DMS153 treated with DMSO at 0.1 percent for 48 hours (cell line): ENCODE measurements around the gene LARGE1.

Experiments
- DNase-seq: peaks from one replicate; lab custom pipeline; 2025; ENCODE audit not compliant: unreplicated experiment; lab: John Stamatoyannopoulos, UW

Gene LARGE1

GRCh38 chr22:33920197-33920540, at the start of gene LARGE1:
Gene LARGE1 (minus strand): TSS chr22:33920476.
- DNase-seq = no peak

DNA sequence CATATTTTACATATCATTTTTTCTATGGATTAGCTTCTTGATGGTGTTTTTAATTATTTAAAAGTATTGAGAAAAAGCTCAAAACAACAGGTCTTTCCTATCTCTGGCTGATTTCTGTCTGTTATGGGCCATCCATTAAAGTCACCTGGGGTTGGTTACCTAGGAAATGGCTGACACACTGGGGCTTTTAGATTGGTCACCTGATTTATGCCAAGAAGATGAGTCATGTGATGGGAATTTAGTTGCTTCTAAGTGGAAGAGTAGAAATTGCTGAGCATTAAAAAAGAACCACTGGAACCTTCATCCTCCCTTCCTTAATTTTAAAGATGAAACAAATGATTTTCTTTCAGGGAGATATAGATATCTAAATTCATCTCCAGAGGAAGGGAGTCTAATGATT, 48.8 kb upstream of the LARGE1 start:
- no peak for DNase-seq

- DNase-seq = no peak
These were observed 43.8 kb upstream of the LARGE1 start for GRCh38 chr22:33964121-33964520.

DNA sequence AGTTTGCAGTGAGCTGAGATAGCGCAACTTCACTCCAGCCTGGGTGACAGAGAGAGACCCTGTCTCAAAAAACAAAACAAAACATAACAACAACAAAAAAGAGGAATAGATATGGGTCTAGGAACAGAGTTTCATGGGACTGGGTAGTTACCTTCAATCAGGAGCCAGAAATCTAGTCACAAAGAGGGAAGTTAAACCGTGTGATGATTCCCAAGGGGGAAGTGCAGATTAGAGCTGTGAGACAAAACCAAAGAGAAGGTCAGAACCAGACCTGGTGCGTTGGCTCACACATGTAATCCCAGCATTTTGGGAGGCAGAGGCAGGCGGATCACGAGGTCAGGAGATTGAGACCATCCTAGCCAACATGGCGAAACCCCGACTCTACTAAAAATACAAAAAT, 42.1 kb upstream of the LARGE1 start:
- no peak for DNase-seq

- no peak for DNase-seq
These were observed 38.5 kb upstream of the LARGE1 start for GRCh38 chr22:33958741-33959140.

DNA sequence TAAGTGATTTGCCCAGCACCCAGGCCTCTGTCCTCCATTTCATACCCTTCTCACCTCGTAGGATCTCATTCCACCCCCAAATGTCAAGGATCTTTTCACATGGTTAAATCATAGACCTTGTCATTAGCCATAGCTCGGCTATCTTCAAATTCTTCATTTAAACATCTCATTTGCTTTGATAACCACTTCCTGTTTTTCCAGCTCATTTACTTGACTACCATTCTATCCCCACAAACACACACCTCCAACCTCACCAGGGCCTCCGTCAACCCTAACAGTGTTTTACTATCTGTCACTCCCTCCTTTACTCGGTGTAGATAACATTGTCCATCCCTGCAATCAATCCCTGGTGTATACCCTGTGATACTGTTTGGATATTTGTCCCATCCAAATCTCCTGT, 36.8 kb upstream of the LARGE1 start:
- no peak for DNase-seq

DNA sequence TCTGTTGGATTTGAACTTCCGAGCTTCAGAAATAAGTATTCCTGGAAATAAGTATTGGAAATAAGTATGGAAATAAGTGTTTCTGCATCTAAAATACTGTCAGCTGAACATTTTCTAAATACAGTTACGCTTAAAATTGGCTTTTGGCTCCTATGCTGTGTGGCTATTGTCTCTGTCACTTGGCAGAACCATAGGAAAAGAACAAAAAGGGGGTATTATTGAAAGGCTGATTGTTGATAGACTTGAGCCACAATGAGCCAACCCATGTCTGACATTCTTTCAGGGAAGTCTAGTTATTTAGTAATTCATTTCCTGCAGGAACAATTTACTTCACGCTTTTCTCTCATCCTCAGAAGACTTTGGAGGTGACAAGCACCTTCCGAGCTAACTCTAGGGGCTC, 32.5 kb upstream of the LARGE1 start:
- DNase-seq = no peak

- DNase-seq = no peak
These were observed 20.5 kb upstream of the LARGE1 start for GRCh38 chr22:33940741-33941140.

GRCh38 chr22:33932997-33933396, 12.7 kb upstream of the LARGE1 start:
- DNase-seq = no peak

DNA sequence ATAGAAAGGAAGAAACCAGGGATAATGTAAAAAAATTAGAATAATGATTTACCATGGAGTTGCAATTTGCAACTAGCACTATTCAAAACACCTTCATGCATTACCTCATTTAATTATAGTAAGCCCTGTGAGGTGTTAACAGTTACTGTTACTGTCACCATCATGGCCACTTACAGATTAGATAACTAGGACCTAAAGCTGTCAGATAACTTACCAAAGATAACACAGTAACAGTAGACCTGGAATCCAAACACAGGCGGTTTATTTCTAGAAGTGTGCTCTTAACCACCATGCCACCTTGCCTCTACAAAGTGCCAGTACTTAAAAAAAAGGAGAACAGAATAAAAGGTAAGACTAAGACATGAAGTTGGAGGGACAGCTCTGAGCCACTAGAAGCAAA, 11.1 kb upstream of the LARGE1 start:
- DNase-seq = no peak

- DNase-seq = no peak
These were observed 7.5 kb upstream of the LARGE1 start for GRCh38 chr22:33927752-33928151.

- DNase-seq = no peak
These were observed 4.9 kb upstream of the LARGE1 start for GRCh38 chr22:33925194-33925593.

- DNase-seq = peak; percentile 78
These were observed 3.5 kb upstream of the LARGE1 start for GRCh38 chr22:33923660-33924246.

GRCh38 chr22:33923033-33923432, 2.8 kb upstream of the LARGE1 start:
- DNase-seq = peak; percentile 18

GRCh38 chr22:33922349-33922681, 2.0 kb upstream of the LARGE1 start:
- peak; percentile 16 for DNase-seq

DNA sequence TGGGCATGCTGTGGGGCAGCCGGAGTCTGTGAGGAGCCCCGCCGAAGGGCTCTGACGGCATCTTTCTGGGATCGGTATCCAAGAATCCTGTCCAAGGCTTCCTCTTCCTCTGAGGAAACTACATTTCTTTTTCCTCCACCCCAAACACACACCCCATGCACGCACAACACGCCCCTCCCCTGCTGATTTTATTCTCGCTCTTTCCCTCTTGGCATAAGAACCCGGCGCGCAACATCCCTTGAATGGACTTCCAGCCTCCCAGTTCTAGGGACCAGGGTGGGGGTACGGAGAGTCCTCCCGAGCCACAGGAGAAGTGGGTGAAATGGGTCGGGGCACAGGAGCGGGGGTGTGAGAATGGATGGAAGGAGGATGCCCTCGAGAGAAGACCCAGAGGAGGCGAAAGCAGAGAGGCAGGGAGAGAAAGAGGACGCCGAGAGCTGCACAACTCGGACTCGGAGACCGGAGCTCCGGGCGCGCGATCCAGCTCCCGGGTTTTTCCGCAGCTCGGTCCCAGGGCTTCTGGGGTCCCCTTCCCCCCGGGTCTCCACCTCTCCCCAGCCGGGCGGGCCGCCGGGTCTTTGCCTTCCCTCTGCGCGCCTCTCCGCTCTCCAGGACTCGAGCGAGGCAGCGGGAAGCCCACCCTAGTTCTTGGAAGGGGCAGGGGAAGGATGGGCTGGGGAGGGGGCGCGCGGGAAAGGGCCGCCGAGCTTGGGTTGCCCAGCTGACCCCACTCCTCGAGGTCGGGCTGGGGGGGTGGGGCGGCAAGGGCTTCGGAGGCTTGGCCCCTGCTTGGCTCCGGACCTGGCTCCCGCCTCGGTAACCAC, 1.5 kb upstream of the LARGE1 start:
- peak; percentile 64 for DNase-seq

GRCh38 chr22:33920927-33921524, 750 bp upstream of the LARGE1 start:
- peak; percentile 94 for DNase-seq

- peak; percentile 8 for DNase-seq
These were observed 682 bp downstream of the LARGE1 start for GRCh38 chr22:33919391-33920196.

DNA sequence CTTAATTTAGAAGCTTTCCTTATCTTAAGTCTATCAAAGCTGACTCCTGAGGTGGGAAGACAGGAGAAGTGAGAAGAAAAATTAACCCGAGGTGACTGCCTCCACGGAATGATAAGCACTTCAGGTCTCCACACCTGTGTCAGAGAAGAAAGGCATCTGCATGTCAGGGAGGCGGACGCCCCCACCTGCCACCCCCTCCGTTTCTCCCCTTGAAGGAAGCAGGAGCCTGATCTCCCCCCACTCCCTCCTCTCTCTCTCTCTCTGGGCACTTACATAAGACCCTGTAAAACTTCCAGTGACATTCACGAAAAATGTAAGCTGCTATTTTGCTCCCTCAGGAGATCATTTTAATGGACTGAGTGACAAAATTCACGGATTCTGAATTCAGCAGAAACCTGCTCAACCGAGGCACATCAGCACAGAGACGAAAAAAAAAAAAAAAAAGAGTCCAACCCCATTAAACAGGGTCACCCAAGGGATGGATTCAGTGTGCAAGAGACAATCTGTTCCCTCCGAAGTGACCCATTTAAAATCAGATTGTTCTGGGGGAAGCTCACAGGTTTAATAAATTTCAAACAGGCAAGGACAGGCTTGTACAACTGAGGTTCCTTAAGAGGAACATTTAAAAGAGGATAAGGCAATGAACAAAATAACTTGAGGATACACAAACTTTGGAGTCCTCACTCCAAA, 1.5 kb downstream of the LARGE1 start:
- no peak for DNase-seq

DNA sequence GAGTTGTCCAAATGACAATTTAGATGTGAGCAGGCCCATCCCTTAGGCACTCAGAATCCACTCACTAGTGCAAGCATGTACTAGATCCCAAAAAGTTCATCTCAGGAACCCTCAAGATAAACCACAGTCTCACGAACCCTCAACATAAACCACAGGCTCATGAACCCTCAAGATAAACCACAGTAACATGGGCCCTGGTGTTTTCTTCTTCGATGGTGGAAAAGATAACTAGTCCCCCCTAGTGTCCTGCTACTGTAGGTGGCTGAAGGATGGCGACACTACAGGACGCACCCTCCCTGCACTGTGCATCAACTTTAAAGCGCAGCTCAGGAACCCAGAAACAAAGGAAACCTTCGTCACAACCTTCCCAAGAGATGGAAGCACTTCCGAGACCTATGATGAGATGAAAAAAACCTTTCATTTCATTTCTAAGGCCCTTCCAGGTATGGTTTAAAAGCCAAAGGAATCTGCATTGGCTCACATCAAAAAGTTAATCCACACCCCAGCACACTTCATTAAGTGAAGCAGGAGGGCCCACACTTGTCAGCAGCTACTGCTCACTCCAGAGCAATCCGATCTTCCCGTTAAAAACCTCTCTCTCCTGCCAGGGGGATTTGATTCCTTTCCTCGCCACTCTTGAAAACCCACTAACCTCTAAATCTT, 2.4 kb downstream of the LARGE1 start:
- DNase-seq = peak; percentile 8

DNA sequence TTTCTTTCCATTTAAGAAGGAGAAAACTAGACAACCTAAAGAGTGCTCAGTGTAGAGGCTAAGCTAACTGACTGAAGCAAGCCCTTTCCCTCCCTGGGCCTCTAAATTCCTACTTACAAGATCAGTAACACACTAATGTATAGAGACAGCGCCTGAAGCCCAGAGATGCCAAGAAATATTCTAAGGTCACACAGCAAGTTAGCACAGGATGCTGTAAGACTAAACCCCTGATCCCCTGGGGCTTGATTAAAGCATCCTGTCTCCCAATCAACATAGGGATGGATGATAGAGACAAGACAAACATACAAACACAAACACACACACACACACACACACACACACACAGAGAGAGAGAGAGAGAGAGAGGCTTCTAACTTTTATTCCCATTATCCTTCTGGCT, 5.6 kb downstream of the LARGE1 start:
- DNase-seq = no peak
